GM11168 (cell line): ENCODE measurements around the gene ANKS1B.

Source experiments
- in situ Hi-C: fragments of 300-500 bp; cut with MboI; formaldehyde crosslinking; loops from one replicate; pipeline ENCODE4 v1.12.0; 2022; ENCODE audit warnings: low sequenced_read_pairs; ENCODE audit not compliant: unreplicated experiment

ANKS1B gene

GRCh38 chr12:98945864-98946263, 1038.9 kb downstream of the ANKS1B start:
- in situ Hi-C loops: no loop called here

DNA sequence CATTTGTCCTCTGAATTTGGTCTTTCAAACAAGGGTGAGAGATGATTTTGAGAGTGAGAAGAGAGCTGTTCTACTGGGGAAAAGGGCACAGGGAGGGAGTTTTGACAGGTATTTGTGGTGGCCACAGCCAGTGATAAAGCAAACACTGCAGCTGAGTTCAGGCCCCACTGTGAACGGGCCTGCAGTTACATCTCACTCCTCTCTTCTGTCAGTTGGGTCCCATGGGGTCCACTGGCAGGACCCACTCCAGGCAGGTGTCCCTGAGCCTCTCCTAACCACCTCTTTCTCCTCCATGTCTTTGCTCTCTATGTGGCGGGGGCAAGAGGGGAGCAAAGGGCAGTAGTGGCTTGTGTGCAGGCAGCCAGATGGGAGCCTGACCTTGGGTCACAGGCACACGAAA, 1044.8 kb downstream of the ANKS1B start:
- in situ Hi-C loops: no loop called here

- in situ Hi-C loops: no loop called here
Measured at GRCh38 chr12:98939350-98939749, 1045.4 kb downstream of the ANKS1B start.

- in situ Hi-C loops: no loop called here
Measured at GRCh38 chr12:98935847-98936246, 1048.9 kb downstream of the ANKS1B start.

GRCh38 chr12:98922871-98923270, 1061.9 kb downstream of the ANKS1B start:
- in situ Hi-C loops: no loop called here

GRCh38 chr12:98918176-98918863, 1066.4 kb downstream of the ANKS1B start:
- in situ Hi-C loops: no loop called here

DNA sequence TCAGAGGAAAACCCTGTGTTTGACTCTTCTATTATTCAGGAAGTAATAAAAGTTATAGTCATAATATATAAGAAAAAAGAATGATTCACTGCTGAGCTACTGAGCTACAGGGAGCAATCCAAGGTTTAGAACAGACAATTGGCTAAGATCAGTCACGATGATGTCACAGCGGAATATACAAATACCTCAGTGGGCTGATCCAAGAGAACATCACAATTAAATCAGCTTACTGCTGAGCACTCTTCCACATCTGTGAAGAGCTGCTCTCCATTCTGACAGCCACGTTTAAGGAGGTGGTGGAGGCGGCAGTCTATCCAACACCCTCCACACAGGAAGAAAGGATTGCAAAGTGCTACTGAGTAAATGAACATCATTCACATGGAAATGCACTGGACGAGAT, 1068.6 kb downstream of the ANKS1B start:
- in situ Hi-C loops: no loop called here

DNA sequence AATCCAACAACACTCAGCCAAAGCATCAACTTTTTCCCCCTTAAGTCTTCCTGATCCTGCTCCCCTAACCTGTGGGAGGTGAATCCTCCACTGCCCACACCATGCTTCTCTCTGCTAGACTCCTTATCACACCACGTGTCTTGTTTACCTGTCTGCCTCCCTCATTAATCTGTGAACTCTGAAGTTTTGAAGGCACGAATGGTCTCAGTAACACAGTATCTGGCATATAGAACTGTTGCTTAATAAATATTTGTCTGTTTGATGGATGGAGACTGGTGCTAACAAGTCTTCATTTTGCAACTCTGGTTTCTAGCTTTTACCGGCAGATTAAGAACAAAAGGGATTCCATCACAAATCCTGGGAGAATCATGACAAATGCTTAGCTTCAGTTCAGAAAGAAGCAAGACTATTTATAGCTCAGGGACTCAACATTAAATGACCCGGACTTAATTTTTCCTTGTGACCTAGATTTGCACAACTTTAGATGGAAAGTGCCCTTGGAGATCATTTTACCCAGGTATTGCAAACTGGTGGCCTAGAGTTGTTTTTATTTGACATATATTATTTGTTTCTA, 1072.2 kb downstream of the ANKS1B start:
- in situ Hi-C loops: no loop called here

- in situ Hi-C loops: no loop called here
Measured at GRCh38 chr12:98911396-98911795, 1073.3 kb downstream of the ANKS1B start.

- in situ Hi-C loops: no loop called here
Measured at GRCh38 chr12:98909746-98910145, 1075.0 kb downstream of the ANKS1B start.

DNA sequence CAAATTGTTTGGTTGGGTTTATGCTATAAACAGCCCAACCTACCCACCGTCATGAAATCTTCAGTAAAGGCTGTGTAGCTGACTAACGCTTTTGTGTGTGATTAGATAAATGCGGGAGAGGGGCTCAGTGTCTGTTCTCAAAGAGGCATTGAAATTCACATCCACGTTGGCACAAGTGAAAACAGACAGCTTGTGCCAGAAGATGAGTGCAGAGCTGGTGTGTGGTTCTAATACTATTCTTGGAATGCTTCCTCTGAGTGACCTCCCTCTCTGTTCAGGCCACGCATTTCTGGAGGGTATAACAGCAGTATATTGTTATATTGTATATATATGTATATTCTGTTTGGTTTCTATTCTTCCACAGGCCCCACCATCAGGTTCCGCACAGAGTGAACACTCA, 1075.9 kb downstream of the ANKS1B start:
- in situ Hi-C loops: no loop called here

DNA sequence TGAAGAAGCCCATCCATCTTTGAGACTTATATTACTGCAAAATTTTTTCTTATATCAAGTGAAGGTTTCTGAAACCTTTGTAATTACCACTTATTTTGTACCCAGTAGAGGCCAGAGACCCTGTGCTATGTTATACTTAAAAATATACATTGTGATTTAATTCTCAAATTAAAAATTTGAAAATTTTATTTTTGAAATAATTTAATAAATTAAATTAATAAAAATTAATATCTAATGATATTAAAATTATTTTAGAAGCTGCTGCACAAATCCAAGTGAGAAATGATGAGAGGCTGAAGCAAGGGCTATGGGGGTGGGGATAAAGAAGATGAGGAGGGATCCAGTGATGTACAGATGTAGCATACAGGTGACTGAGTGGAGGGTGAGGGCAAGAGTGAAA, 1080.9 kb downstream of the ANKS1B start:
- in situ Hi-C loops: no loop called here

DNA sequence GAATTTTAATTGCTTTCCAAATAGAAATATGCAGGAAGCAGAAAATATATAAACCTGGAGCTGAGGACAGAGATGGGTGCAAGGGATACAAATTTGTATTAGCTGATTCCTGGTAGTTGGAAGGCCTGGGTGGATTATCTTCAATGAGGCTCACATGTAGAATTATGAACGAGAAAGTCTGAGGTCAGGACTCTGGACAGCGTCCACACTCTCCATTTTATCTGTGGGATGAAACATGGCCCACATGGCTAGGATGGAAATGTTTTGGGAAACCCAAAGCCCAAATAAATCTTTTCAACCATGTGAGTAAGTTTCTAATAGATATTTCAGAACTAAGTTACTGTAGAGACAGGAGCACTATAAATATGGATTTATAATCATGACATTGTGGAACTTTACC, 1083.5 kb downstream of the ANKS1B start:
- in situ Hi-C loops: no loop called here

DNA sequence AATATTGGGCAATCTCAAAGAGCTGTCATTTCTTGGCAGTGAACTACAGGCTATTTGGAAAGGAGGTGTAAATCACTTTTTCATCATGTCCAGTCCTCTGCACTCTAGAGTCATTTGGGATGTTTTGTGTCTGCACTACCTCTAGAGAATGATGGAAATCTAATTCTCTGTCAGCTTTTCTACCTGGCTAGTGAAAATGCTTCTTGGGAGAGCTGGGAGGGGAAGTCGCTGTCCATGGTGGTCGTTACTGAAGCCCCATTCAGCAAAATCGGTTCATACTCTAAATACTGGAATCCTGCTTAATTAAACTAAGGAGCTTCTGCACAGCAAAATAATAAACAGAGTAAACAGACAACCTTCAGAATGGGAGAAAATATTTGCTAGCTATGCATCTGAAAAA, 1087.8 kb downstream of the ANKS1B start:
- in situ Hi-C loops: no loop called here

GRCh38 chr12:98895086-98895651, 1089.6 kb downstream of the ANKS1B start:
- in situ Hi-C loops: no loop called here

DNA sequence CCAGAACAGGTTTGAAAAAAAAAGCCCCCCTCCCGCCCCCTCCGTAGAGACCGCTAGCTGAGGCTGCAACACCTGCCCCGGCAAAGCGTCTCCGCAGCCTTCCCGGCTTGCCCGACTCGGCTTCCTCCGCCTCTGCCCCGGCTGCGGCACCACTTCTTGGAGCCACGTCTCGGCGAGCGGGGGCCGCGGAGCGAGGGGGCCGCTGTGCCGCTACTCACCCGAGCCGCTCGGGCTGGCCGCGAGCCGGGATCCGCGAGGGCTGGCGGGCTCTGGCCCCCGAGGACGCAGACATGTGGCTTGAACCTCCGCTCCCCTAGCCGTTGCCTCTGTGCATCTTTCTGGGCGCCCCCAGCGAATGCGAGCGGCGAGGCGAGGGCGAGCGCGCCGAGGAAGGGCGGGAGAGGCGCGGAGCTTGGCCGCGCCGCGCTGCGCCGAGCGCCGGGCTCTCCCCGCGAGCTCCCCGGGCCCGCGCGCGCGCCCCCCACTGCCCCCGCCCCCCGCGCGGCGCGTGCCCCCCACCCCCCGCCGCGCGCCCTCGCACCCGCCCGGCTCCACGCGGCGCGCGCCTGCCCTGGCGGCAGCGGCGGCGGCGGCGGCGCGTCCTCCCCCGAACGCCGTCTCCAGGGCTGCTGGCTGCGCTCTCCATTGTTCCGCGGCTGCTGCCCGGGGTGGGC, 1090.2 kb downstream of the ANKS1B start:
- in situ Hi-C loops: no loop called here

DNA sequence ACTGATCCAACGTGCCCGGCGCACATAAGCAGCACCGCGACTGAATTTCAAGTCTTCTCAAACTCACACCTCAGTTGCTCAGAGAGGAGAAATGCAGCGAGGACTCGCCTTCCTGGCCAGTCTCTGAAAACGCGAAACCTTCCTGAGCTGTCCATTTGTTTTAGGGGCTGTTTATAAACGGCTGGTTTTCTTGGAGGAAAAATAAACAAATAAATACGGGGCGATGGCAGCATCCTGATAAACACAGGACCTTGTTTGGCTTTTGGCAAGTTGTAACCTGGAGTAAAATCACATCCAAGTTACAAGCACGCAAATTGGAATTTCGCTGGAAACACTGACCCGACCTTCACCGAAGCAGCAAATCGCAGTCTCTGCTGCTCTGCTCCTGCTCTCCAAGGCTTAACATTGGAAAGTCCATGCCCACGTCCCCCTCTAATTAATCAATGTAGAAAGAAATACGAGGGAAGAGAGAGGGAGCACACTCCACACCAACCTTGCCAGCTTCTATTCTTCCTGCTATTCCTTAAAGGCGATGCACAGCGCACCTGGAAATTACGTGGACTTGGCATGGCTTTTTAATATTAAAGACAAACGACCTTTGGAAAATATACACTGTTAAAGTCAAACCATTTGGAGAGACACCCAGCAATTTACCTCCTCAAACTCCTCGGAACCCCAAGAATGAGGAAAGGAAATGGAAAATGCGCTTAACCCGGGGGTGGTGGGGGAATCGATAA, 1090.9 kb downstream of the ANKS1B start:
- in situ Hi-C loops: no loop called here

GRCh38 chr12:98893126-98893674, 1091.5 kb downstream of the ANKS1B start:
- in situ Hi-C loops: no loop called here

- in situ Hi-C loops: no loop called here
Measured at GRCh38 chr12:98885778-98886177, 1099.0 kb downstream of the ANKS1B start.

GRCh38 chr12:98883231-98883630, 1101.5 kb downstream of the ANKS1B start:
- in situ Hi-C loops: no loop called here
